GM21786 (cell line): ENCODE results near the gene NUP205.
"Not testable (repeated sequence)": the region's sequence is repeated elsewhere in the genome, so short reads cannot be mapped to it uniquely, and the experiment has no call there.

Experiments
- ATAC-seq: cut with Tn5 transposase; IDR thresholded peaks from one replicate; pipeline ENCODE4 v1.9.1; 2021; ENCODE audit not compliant: unreplicated experiment

Gene NUP205

DNA sequence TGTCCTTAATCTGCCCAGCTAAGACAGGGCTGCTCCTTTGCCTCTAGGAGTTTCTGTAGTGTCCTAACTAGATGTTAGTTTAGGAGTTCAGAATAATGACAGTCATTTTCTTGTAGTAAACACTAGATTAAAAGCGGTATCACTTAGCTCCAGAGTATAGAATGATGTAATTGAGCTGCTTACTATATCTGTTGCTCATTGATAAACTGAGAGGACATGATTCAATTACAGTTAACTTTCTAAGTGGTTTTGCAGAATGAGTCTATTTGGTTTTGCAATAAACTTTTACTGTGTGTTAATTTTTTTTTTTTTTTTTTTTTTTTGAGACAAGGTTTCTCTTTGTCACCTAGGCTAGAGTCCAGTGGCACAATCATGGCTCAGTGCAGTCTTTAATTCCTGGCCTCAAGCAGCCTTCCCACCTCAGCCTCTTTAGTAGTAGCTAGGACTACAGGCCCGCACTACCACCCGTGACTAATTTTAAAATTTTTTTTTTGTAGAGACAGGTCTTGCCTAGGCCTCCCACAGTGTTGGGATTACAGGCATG, 106.4 kb downstream of the NUP205 start:
- ATAC-seq: no peak

DNA sequence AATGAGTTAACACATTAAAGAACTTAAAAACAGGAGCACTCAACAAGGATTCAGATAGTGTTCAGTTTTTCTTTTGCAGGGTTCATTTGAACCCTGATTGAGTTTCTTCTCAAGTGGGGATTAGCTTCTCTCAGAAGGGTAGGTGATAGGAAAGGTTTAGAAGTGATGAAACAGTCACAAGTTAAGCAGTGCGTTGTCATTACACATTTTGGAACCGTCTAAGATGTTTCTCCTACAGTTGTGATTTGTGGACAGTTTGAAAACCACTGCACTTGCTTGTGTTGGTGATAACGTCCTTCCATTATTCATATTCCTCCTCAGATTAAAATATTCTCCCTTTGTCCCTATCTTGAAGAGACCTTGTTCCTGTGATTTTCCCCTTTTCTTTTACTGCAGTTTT, 107.3 kb downstream of the NUP205 start:
- no peak for ATAC-seq

DNA sequence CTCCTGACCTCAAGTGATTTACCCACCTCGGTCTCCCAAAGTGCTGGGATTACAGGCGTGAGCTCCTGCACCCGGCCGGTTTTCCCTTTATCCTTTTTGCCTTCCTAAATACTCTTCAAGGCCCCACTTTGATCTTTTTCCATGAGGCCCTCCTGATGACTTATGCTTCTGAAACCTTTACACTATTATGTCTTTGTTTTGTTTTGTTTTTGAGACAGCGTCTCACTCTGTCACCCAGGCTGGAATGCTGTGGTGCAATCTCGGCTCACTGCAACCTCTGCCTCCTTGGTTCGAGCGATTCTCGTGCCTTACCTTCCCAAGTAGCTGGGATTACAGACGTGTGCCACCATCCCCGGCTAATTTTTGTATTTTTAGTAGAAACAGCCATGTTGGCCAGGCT, 108.4 kb downstream of the NUP205 start:
- no peak for ATAC-seq

- ATAC-seq: no peak
Observed at GRCh38 chr7:135666846-135667245, 109.1 kb downstream of the NUP205 start.

DNA sequence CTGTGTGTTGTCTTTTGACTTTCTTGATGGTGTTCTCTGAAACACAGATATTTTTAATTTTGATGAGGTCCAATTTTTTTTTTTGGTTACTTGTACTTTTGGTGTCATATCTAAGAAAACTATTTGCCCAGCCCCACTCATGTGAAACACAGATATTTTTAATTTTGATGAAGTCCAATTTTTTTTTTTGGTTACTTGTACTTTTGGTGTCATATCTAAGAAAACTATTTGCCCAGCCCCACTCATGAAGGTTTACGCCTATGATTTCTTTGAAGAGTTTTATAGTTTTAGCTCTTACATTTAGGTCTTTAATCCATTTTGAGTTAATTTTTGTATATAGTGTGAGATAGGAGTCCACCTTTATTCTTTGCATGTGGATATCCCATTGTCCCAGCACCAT, 109.9 kb downstream of the NUP205 start:
- ATAC-seq: not testable (repeated sequence)

DNA sequence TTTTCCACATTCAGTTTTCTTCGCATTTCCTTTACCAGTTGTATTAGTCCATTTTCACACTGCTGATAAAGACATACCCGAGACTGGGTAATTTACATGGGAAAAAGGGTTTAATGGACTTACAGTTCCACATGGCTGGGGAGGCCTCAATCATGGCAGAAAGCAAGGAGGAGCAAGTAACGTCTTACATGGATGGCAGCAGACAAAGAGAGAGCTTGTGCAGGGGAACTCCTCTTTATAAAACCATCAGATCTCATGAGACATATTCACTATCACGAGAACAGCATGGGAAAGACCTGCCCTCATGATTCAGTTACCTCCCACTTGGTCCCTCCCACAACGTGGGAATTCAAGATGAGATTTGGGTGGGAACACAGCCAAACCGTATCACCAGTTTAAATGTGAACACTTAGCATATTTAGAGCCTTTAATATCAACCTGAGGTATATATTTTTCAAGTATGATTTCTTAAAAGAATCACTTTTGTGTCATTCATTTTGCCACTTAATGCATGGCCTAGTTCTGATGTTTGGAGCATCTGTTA, 111.2 kb downstream of the NUP205 start:
- not testable (repeated sequence) for ATAC-seq

GRCh38 chr7:135669774-135670173, 112.1 kb downstream of the NUP205 start:
- ATAC-seq: no peak

DNA sequence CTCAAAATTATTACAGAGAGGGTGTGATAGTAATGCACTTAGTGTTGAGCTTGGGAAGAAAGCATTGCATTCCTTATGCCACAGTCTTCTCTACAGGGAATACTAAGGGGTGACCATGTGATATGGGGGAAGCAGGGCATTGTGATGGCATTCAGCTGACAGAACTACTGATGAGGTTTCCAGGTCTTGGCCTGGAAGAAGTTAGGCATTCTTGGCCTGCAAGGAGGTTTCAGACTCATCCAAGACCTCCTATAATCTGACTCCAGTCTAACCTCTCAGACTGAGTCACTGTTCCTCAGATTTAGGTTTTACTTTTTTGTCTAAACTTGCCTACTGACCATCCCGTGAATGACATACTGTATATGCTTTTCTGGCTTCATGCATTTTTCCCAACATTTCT, 112.5 kb downstream of the NUP205 start:
- no peak for ATAC-seq

- ATAC-seq: peak; percentile 73
Observed at GRCh38 chr7:135672560-135673359, 115.0 kb downstream of the NUP205 start.

- ATAC-seq: no peak
Observed at GRCh38 chr7:135673360-135673706, 115.6 kb downstream of the NUP205 start.

DNA sequence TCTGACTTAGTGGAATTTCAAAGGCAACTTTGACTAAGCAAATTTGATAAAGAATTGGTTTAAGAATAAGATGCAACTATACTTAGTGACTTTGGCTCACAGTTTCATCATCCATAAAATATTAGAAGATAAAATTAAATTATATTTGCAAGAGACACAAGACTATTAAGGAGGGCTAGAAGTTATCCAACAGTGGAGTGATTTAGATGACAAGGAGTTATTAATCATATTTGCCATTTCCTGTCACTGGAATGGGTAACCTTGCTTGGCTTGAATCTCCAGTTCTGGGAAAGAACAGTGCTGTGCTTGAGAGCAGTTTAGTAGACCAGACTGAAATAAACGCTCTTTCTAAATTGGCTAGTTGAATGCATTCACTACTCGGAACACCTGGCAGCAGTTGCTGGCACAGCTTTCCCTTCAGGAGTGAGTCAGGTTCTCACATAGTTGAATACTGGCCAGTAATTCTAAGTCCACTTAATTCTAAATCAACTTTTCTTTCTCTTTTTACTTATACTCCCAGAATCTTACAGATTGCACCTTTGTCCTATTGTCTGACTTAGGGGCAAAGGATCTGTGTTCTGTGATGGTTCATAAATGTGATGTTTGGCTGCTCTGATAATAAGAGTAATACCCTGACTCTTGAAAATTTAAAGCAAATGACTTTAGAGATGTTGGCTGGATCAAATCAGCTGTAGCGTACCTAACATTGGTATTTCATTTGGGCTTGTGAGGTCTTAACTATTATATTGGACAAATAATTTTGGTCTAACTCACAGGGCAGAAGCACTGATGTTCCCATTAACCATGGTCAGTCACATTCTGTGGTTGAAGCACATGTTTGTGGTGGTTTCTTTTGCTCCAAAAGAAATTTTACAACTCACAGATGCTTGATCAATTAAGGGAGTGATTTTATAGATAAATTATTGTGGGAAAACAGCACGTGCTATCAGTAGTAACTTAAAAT, 121.2 kb downstream of the NUP205 start:
- no peak for ATAC-seq

- ATAC-seq: no peak
Observed at GRCh38 chr7:135681762-135682161, 124.0 kb downstream of the NUP205 start.

GRCh38 chr7:135682191-135682590, 124.5 kb downstream of the NUP205 start:
- ATAC-seq: no peak

- no peak for ATAC-seq
Observed at GRCh38 chr7:135683609-135684008, 125.9 kb downstream of the NUP205 start.

GRCh38 chr7:135684136-135684535, 126.4 kb downstream of the NUP205 start:
- no peak for ATAC-seq

- ATAC-seq: no peak
Observed at GRCh38 chr7:135684699-135685098, 127.0 kb downstream of the NUP205 start.

- ATAC-seq: no peak
Observed at GRCh38 chr7:135685306-135686084, 127.8 kb downstream of the NUP205 start.

- ATAC-seq: no peak
Observed at GRCh38 chr7:135687466-135687865, 129.7 kb downstream of the NUP205 start.

DNA sequence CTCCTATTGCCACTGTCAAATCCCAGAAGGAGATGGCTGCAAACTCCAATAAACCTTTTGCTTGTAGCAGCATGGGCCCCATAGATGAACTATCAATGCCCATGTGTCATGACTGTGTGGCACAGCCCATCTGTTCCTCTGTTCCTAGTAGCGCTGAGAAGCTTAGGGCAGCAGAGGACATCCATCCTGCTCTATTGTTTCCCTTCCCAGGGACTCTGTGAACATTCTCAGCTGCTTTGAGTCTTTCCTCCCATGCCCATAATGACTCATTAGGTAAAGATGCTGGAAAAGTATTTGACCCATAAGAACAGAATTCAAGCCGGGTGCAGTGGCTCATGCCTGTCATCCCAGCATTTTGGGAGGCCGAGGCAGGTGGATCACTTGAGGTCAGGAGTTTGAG, 132.8 kb downstream of the NUP205 start:
- no peak for ATAC-seq

GRCh38 chr7:135692055-135692454, 134.3 kb downstream of the NUP205 start:
- no peak for ATAC-seq

GRCh38 chr7:135692606-135693005, 134.9 kb downstream of the NUP205 start:
- not testable (repeated sequence) for ATAC-seq
